HEK293 (cell line): ENCODE data around the gene ARRB2.

ENCODE experiments used
- BCL11A ChIP-seq: fragments of 450-650 bp; formaldehyde crosslinking; IDR thresholded peaks from 2 replicates; pipeline ENCODE4 v1.5.1; 2016; ENCODE audit warnings: low read depth, missing biosample characterization, missing genetic modification characterization
- FEZF1 ChIP-seq: fragments of 450-650 bp; formaldehyde crosslinking; IDR thresholded peaks from 2 replicates; pipeline ENCODE4 v1.5.1; 2016; ENCODE audit warnings: missing biosample characterization, missing genetic modification characterization
- GLIS1 ChIP-seq: fragments of 450-650 bp; formaldehyde crosslinking; IDR thresholded peaks from 2 replicates; pipeline ENCODE4 v1.5.1; 2016; ENCODE audit warnings: missing biosample characterization, missing genetic modification characterization
- KLF7 ChIP-seq: fragments of 450-650 bp; formaldehyde crosslinking; IDR thresholded peaks from 2 replicates; pipeline ENCODE4 v1.5.1; 2016; ENCODE audit warnings: missing biosample characterization, missing genetic modification characterization, borderline replicate concordance
- KLF9 ChIP-seq: fragments of 450-650 bp; formaldehyde crosslinking; IDR thresholded peaks from 2 replicates; pipeline ENCODE4 v1.5.1; 2016; ENCODE audit warnings: missing biosample characterization, missing genetic modification characterization, low read depth
- MEIS1 ChIP-seq: sonication (generic); formaldehyde crosslinking; IDR thresholded peaks from 2 replicates; pipeline ENCODE4 v1.8.1; 2022; ENCODE audit warnings: missing genetic modification reagents, mild to moderate bottlenecking, borderline replicate concordance
- OSR2 ChIP-seq: fragments of 450-650 bp; formaldehyde crosslinking; IDR thresholded peaks from 2 replicates; pipeline ENCODE4 v1.5.1; 2016; ENCODE audit warnings: missing biosample characterization, missing genetic modification characterization
- RBAK ChIP-seq: fragments of 450-650 bp; formaldehyde crosslinking; IDR thresholded peaks from 2 replicates; pipeline ENCODE4 v1.5.1; 2016; ENCODE audit warnings: missing biosample characterization, missing genetic modification characterization
- REPIN1 ChIP-seq: fragments of 450-650 bp; formaldehyde crosslinking; IDR thresholded peaks from 2 replicates; pipeline ENCODE4 v1.5.1; 2017; ENCODE audit warnings: missing biosample characterization, missing genetic modification characterization, low read depth
- YY2 ChIP-seq: fragments of 450-650 bp; formaldehyde crosslinking; IDR thresholded peaks from 2 replicates; pipeline ENCODE4 v1.5.1; 2016; ENCODE audit warnings: missing biosample characterization, missing genetic modification characterization
- ZBTB44 ChIP-seq: fragments of 450-650 bp; IDR thresholded peaks from 2 replicates; pipeline ENCODE4 v1.5.1; 2018; ENCODE audit warnings: missing biosample characterization, mild to moderate bottlenecking, missing genetic modification characterization
- ZFP69B ChIP-seq: fragments of 450-650 bp; formaldehyde crosslinking; IDR thresholded peaks from 2 replicates; pipeline ENCODE4 v1.5.1; 2016; ENCODE audit warnings: missing biosample characterization, missing genetic modification characterization
- ZNF121 ChIP-seq: fragments of 450-650 bp; formaldehyde crosslinking; IDR thresholded peaks from 2 replicates; pipeline ENCODE4 v1.5.1; 2016; ENCODE audit warnings: missing biosample characterization, missing genetic modification characterization
- ZNF138 ChIP-seq: fragments of 450-650 bp; formaldehyde crosslinking; IDR thresholded peaks from 2 replicates; pipeline ENCODE4 v1.5.1; 2016; ENCODE audit warnings: missing biosample characterization, missing genetic modification characterization, borderline replicate concordance
- ZNF157 ChIP-seq: fragments of 450-650 bp; formaldehyde crosslinking; IDR thresholded peaks from 2 replicates; pipeline ENCODE4 v1.5.1; 2016; ENCODE audit warnings: missing biosample characterization, missing genetic modification characterization
- ZNF202 ChIP-seq: fragments of 450-650 bp; formaldehyde crosslinking; IDR thresholded peaks from 2 replicates; pipeline ENCODE4 v1.5.1; 2016; ENCODE audit warnings: missing biosample characterization, missing genetic modification characterization, borderline replicate concordance
- ZNF211 ChIP-seq: fragments of 450-650 bp; formaldehyde crosslinking; IDR thresholded peaks from 2 replicates; pipeline ENCODE4 v1.5.1; 2016; ENCODE audit warnings: low read depth, missing biosample characterization, missing genetic modification characterization
- ZNF266 ChIP-seq: fragments of 450-650 bp; formaldehyde crosslinking; IDR thresholded peaks from 2 replicates; pipeline ENCODE4 v1.5.1; 2016; ENCODE audit warnings: missing biosample characterization, missing genetic modification characterization, low read depth
- ZNF37A ChIP-seq: fragments of 450-650 bp; IDR thresholded peaks from 2 replicates; pipeline ENCODE4 v1.5.1; 2018; ENCODE audit warnings: missing biosample characterization, missing genetic modification characterization
- ZNF433 ChIP-seq: fragments of 450-650 bp; formaldehyde crosslinking; IDR thresholded peaks from 2 replicates; pipeline ENCODE4 v1.5.1; 2016; ENCODE audit warnings: missing biosample characterization, missing genetic modification characterization, low read depth
- ZNF449 ChIP-seq: fragments of 450-650 bp; formaldehyde crosslinking; IDR thresholded peaks from 2 replicates; pipeline ENCODE4 v1.5.1; 2017; ENCODE audit warnings: missing biosample characterization, mild to moderate bottlenecking, missing genetic modification characterization, moderate library complexity
- ZNF473 ChIP-seq: fragments of 450-650 bp; formaldehyde crosslinking; IDR thresholded peaks from 2 replicates; pipeline ENCODE4 v1.5.1; 2017; ENCODE audit warnings: missing biosample characterization, missing genetic modification characterization
- ZNF530 ChIP-seq: fragments of 450-650 bp; formaldehyde crosslinking; IDR thresholded peaks from 2 replicates; pipeline ENCODE4 v1.5.1; 2016; ENCODE audit warnings: low read depth, missing biosample characterization, missing genetic modification characterization
- ZNF544 ChIP-seq: fragments of 450-650 bp; formaldehyde crosslinking; IDR thresholded peaks from 2 replicates; pipeline ENCODE4 v1.5.0; 2017; ENCODE audit warnings: missing biosample characterization, missing genetic modification characterization
- ZNF549 ChIP-seq: fragments of 450-650 bp; IDR thresholded peaks from 2 replicates; pipeline ENCODE4 v1.5.1; 2018; ENCODE audit warnings: missing biosample characterization, missing genetic modification characterization, mild to moderate bottlenecking, inconsistent platforms, moderate library complexity
- ZNF560 ChIP-seq: fragments of 450-650 bp; formaldehyde crosslinking; IDR thresholded peaks from 2 replicates; pipeline ENCODE4 v1.5.1; 2017; ENCODE audit warnings: missing biosample characterization, missing genetic modification characterization, borderline replicate concordance
- ZNF621 ChIP-seq: fragments of 450-650 bp; formaldehyde crosslinking; IDR thresholded peaks from 2 replicates; pipeline ENCODE4 v1.5.1; 2017; ENCODE audit warnings: missing biosample characterization, missing genetic modification characterization
- ZNF654 ChIP-seq: fragments of 450-650 bp; formaldehyde crosslinking; IDR thresholded peaks from 2 replicates; pipeline ENCODE4 v1.5.1; 2016; ENCODE audit warnings: low read depth, missing biosample characterization, missing genetic modification characterization
- ZNF664 ChIP-seq: fragments of 450-650 bp; formaldehyde crosslinking; IDR thresholded peaks from 2 replicates; pipeline ENCODE4 v1.5.1; 2016; ENCODE audit warnings: missing biosample characterization, missing genetic modification characterization
- ZNF701 ChIP-seq: fragments of 450-650 bp; formaldehyde crosslinking; IDR thresholded peaks from 2 replicates; pipeline ENCODE4 v1.5.1; 2016; ENCODE audit warnings: missing biosample characterization, missing genetic modification characterization
- ZNF776 ChIP-seq: fragments of 450-650 bp; formaldehyde crosslinking; IDR thresholded peaks from 2 replicates; pipeline ENCODE4 v1.5.0; 2017; ENCODE audit warnings: missing biosample characterization, missing genetic modification characterization, borderline replicate concordance
- ZNF777 ChIP-seq: fragments of 450-650 bp; formaldehyde crosslinking; IDR thresholded peaks from 2 replicates; pipeline ENCODE4 v1.5.1; 2017; ENCODE audit warnings: missing biosample characterization, missing genetic modification characterization, borderline replicate concordance
- TF ChIP-seq, protein P1 (sequence below): fragments of 450-650 bp; formaldehyde crosslinking; IDR thresholded peaks from 2 replicates; pipeline ENCODE4 v1.5.1; 2016; ENCODE audit warnings: missing biosample characterization, missing genetic modification characterization

Gene ARRB2

DNA sequence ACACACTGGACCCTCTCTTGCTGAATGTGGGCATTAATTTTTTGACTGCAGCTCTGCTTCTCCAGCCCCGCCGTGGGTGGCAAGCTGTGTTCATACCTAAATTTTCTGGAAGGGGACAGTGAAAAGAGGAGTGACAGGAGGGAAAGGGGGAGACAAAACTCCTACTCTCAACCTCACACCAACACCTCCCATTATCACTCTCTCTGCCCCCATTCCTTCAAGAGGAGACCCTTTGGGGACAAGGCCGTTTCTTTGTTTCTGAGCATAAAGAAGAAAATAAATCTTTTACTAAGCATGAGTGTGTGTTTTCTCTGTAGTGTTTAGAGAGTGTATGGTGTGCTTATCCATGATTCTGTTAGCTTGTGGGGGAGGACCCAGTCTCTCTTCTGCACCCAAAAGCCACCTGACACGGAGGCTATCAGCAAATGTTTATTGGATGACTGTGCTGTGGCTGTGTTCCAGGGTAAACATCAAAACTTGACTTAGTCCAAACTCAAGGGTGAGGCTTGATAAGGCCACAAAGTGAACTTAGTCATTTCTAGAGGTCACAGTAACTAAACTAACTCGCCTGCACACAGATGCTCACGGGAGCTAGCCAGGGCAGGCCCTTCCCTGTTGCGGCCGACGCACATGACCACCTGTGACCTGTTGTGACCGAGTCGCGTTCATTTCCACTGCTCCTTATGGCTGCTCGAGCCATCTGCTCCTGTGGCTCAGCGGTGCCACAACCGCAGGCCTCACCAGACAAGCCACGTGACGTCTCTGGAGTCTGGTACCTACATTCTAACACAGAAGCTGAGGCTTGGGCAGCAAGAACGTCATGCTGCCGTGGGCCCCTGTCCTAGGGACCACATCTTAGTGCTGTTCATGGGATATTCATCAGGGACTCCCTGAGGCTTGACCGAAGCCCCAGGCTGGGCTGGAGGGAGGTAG, 11.0 kb downstream of the ARRB2 start (continued):
- TF ChIP-seq, protein P1, sequence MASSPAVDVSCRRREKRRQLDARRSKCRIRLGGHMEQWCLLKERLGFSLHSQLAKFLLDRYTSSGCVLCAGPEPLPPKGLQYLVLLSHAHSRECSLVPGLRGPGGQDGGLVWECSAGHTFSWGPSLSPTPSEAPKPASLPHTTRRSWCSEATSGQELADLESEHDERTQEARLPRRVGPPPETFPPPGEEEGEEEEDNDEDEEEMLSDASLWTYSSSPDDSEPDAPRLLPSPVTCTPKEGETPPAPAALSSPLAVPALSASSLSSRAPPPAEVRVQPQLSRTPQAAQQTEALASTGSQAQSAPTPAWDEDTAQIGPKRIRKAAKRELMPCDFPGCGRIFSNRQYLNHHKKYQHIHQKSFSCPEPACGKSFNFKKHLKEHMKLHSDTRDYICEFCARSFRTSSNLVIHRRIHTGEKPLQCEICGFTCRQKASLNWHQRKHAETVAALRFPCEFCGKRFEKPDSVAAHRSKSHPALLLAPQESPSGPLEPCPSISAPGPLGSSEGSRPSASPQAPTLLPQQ = peak; percentile 70; the same call in 1 of the 2 replicates
- TF ChIP-seq BCL11A (tag by site-specific recombination) (peak; percentile 95), ZNF433 (tag by site-specific recombination) (no peak), ZNF121 (tag by site-specific recombination) (no peak), ZNF560 (tag by site-specific recombination) (no peak), ZBTB44 (tag by site-specific recombination) (peak; percentile 22; the same call in 1 of the 2 replicates), ZNF202 (no peak), REPIN1 (tag by site-specific recombination) (no peak), GLIS1 (tag by site-specific recombination) (peak; percentile 42; the same call in 1 of the 2 replicates), ZNF449 (tag by site-specific recombination) (peak; percentile 11; the same call in 1 of the 2 replicates), ZNF266 (tag by site-specific recombination) (no peak), ZNF621 (tag by site-specific recombination) (no peak), ZFP69B (peak; percentile 47; the same call in 1 of the 2 replicates), ZNF777 (tag by site-specific recombination) (no peak), ZNF549 (tag by site-specific recombination) (no peak), ZNF211 (tag by site-specific recombination) (no peak), FEZF1 (peak; percentile 90), RBAK (tag by site-specific recombination) (no peak), ZNF37A (tag by site-specific recombination) (no peak), ZNF157 (tag by site-specific recombination) (no peak), MEIS1 (CRISPR knock-in tag) (no peak), ZNF654 (tag by site-specific recombination) (no peak), ZNF473 (tag by site-specific recombination) (no peak), ZNF776 (tag by site-specific recombination) (no peak), KLF7 (no peak), ZNF530 (no peak), ZNF664 (peak; percentile 66; the same call in 1 of the 2 replicates), YY2 (no peak), OSR2 (tag by site-specific recombination) (peak; percentile 79), ZNF138 (tag by site-specific recombination) (no peak), ZNF544 (tag by site-specific recombination) (no peak), ZNF701 (no peak), KLF9 (no peak)
